ENCODE measurements around the gene PCK1. TPM values are rescaled to one million over a fixed set of nuclear protein-coding genes. Genes with fewer than 3 reads are reported as not detected.
A peak's percentile ranks its signal among the peaks of the same experiment; 100 is the strongest.

The PCK1 gene
- total and polyA plus RNA-seq, 2 of the 13 experiments (the other 11 are each of a cell fraction or from before 2014, with no cell fraction given) = 6.5 to 12.6 TPM

GRCh38 chr20:57577679-57578475, 17.0 kb downstream of the PCK1 start (continued):
- TF ChIP-seq HHEX (CRISPR knock-in tag; IDR thresholded peaks at IDR 0.05) (no peak), POLR2G (IDR thresholded peaks at IDR 0.05; ENCODE audit: low read depth, low read length) (no peak), KLF15 (CRISPR knock-in tag; IDR thresholded peaks at IDR 0.05; ENCODE audit: borderline replicate concordance) (no peak), ARID4A (CRISPR knock-in tag; IDR thresholded peaks at IDR 0.05; ENCODE audit: borderline replicate concordance) (peak; percentile 69; the same call in 1 of the 2 replicates), SP5 (CRISPR knock-in tag; IDR thresholded peaks at IDR 0.05; ENCODE audit: borderline replicate concordance, low read depth) (no peak), XRCC5 (optimal IDR thresholded peaks at IDR 0.05; ENCODE audit: low read length) (no peak), ZBTB3 (CRISPR knock-in tag; IDR thresholded peaks at IDR 0.05; ENCODE audit: borderline replicate concordance, low read depth) (no peak), REL (CRISPR knock-in tag; conservative IDR thresholded peaks at IDR 0.05) (no peak), EP300 (IDR thresholded peaks at IDR 0.05; ENCODE audit: low read depth in 2 of 2, low read length in 2 of 2) (peak in 1 of 2 experiments; percentile 83; a peak in 2 of 4 replicates), EP300 (CRISPR knock-in tag; IDR thresholded peaks at IDR 0.05; ENCODE audit: borderline replicate concordance) (no peak), SOX6 (IDR thresholded peaks at IDR 0.05) (no peak), SOX6 (CRISPR knock-in tag; IDR thresholded peaks at IDR 0.05) (peak; percentile 46; the same call in 1 of the 2 replicates), ZBED4 (CRISPR knock-in tag; IDR thresholded peaks at IDR 0.05; ENCODE audit: borderline replicate concordance) (peak; percentile 92; the same call in 1 of the 2 replicates), BCL3 (CRISPR knock-in tag; IDR thresholded peaks at IDR 0.05) (peak; percentile 30; the same call in 1 of the 2 replicates), TEAD3 (CRISPR knock-in tag; optimal IDR thresholded peaks at IDR 0.05; ENCODE audit: borderline replicate concordance) (peak; percentile 80), U2AF2 (IDR thresholded peaks at IDR 0.05; ENCODE audit: low read depth, low read length) (no peak)
- TF ChIP-seq, protein P1, sequence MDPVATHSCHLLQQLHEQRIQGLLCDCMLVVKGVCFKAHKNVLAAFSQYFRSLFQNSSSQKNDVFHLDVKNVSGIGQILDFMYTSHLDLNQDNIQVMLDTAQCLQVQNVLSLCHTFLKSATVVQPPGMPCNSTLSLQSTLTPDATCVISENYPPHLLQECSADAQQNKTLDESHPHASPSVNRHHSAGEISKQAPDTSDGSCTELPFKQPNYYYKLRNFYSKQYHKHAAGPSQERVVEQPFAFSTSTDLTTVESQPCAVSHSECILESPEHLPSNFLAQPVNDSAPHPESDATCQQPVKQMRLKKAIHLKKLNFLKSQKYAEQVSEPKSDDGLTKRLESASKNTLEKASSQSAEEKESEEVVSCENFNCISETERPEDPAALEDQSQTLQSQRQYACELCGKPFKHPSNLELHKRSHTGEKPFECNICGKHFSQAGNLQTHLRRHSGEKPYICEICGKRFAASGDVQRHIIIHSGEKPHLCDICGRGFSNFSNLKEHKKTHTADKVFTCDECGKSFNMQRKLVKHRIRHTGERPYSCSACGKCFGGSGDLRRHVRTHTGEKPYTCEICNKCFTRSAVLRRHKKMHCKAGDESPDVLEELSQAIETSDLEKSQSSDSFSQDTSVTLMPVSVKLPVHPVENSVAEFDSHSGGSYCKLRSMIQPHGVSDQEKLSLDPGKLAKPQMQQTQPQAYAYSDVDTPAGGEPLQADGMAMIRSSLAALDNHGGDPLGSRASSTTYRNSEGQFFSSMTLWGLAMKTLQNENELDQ (CRISPR knock-in tag; IDR thresholded peaks at IDR 0.05; ENCODE audit: borderline replicate concordance) = no peak
